Measurements from ENCODE around the gene HOMER1.
A peak's percentile ranks its signal among the peaks of the same experiment; 100 is the strongest.

- TF ChIP-seq SMC3 (IDR thresholded peaks at IDR 0.05; ENCODE audit: low read depth, low read length) (no peak), BHLHE40 (IDR thresholded peaks at IDR 0.05; ENCODE audit: low read depth, low read length) (no peak), CEBPB (IDR thresholded peaks at IDR 0.05; ENCODE audit: low read depth, low read length) (0 out of 2 replicates have a peak, but pooled peaks have one; percentile 37), CTCF (conservative IDR thresholded peaks at IDR 0.05; ENCODE audit: low read depth, low read length) (no peak), MXI1 (IDR thresholded peaks at IDR 0.05; ENCODE audit: borderline replicate concordance, low read depth, low read length) (no peak), POLR2A (IDR thresholded peaks at IDR 0.05; ENCODE audit: low read depth, low read length) (no peak), RCOR1 (IDR thresholded peaks at IDR 0.05; ENCODE audit: insufficient replicate concordance, low read length) (no peak), MAZ (IDR thresholded peaks at IDR 0.05; ENCODE audit: borderline replicate concordance, low read depth, low read length) (no peak), RAD21 (IDR thresholded peaks at IDR 0.05; ENCODE audit: low read length) (no peak), FOS (IDR thresholded peaks at IDR 0.05; ENCODE audit: low read depth, low read length) (no peak), ELK1 (IDR thresholded peaks at IDR 0.05; ENCODE audit: borderline replicate concordance, low read depth, low read length) (no peak), NFE2L2 (IDR thresholded peaks at IDR 0.05; ENCODE audit: low read depth, low read length) (no peak), RFX5 (IDR thresholded peaks at IDR 0.05; ENCODE audit: low read depth, low read length) (no peak)
Observed at GRCh38 chr5:79546782-79547428, 33.0 kb upstream of the HOMER1 start.
